Ishikawa (cell line): ENCODE results near the gene TRAPPC5.

ENCODE experiments used
- CEBPB ChIP-seq: IDR thresholded peaks from 2 replicates; pipeline ENCODE4 v1.6.1; 2012
- RAD21 ChIP-seq: IDR thresholded peaks from 2 replicates; pipeline ENCODE4 v1.6.1; 2012; ENCODE audit warnings: low read depth

DNA sequence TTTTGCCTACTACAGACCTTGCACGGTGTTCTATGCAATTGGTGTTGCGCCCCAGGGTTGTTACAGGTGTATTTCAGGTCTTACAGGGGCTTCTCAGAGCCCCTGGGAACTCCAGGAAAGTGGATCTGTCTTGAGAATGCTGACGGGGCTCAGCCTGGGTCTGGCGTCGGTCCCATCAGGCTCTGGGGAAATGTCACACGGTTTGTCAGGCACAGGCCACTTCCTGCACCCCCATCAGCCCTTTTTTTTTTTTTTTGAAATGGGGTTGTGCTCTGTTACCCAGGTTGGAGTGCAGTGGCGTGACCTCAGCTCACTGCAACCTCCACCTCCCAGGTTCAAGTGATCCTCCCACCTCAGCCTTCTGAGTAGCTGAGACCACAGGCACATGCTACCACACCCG, 38.0 kb downstream of the TRAPPC5 start:
- TF ChIP-seq RAD21 (no peak), CEBPB (no peak)
